Measurements from ENCODE around the gene HDLBP.

The HDLBP gene

GRCh38 chr2:241315093-241315878, at the start of gene HDLBP:
HDLBP (minus strand) TSS chr2:241315672; CDS start chr2:241266869, 48,803 bp downstream.
- peak; percentile 100 for DNase-seq (ENCODE audit: low read depth)

GRCh38 chr2:241364781-241365180, 49.3 kb upstream of the HDLBP start:
- DNase-seq (ENCODE audit: low read depth) = no peak

- no peak for DNase-seq (ENCODE audit: low read depth)
Observed at GRCh38 chr2:241363426-241363825, 48.0 kb upstream of the HDLBP start.

GRCh38 chr2:241359481-241360045, 44.1 kb upstream of the HDLBP start:
- no peak for DNase-seq (ENCODE audit: low read depth)

GRCh38 chr2:241358470-241358869, 43.0 kb upstream of the HDLBP start:
- no peak for DNase-seq (ENCODE audit: low read depth)

GRCh38 chr2:241357531-241357930, 42.1 kb upstream of the HDLBP start:
- no peak for DNase-seq (ENCODE audit: low read depth)

- no peak for DNase-seq (ENCODE audit: low read depth)
Observed at GRCh38 chr2:241356871-241357260, 41.4 kb upstream of the HDLBP start.

GRCh38 chr2:241355983-241356870, 40.8 kb upstream of the HDLBP start, which contains the start of gene FARP2:
FARP2 (plus strand) TSS chr2:241356285; CDS start chr2:241373108, 16,823 bp downstream.
- peak; percentile 90 for DNase-seq (ENCODE audit: low read depth)

GRCh38 chr2:241354668-241355658, 39.5 kb upstream of the HDLBP start:
- peak; percentile 39 for DNase-seq (ENCODE audit: low read depth)

- no peak for DNase-seq (ENCODE audit: low read depth)
Observed at GRCh38 chr2:241352227-241352626, 36.8 kb upstream of the HDLBP start.

- no peak for DNase-seq (ENCODE audit: low read depth)
Observed at GRCh38 chr2:241351640-241352031, 36.2 kb upstream of the HDLBP start.

- DNase-seq (ENCODE audit: low read depth) = no peak
Observed at GRCh38 chr2:241350878-241351639, 35.6 kb upstream of the HDLBP start.

- DNase-seq (ENCODE audit: low read depth) = no peak
Observed at GRCh38 chr2:241350530-241350877, 35.0 kb upstream of the HDLBP start.

- no peak for DNase-seq (ENCODE audit: low read depth)
Observed at GRCh38 chr2:241349941-241350340, 34.5 kb upstream of the HDLBP start.

- no peak for DNase-seq (ENCODE audit: low read depth)
Observed at GRCh38 chr2:241344925-241345651, 29.6 kb upstream of the HDLBP start.

- DNase-seq (ENCODE audit: low read depth) = no peak
Observed at GRCh38 chr2:241340631-241341163, 25.2 kb upstream of the HDLBP start.

GRCh38 chr2:241339839-241340630, 24.6 kb upstream of the HDLBP start:
- no peak for DNase-seq (ENCODE audit: low read depth)

- DNase-seq (ENCODE audit: low read depth) = no peak
Observed at GRCh38 chr2:241334813-241335212, 19.3 kb upstream of the HDLBP start.

GRCh38 chr2:241330616-241330981, 15.1 kb upstream of the HDLBP start:
- DNase-seq (ENCODE audit: low read depth) = no peak
